GM18517 (cell line): ENCODE measurements around the gene FAM177A1.
"Not testable (repeated sequence)": the region's sequence is repeated elsewhere in the genome, so short reads cannot be mapped to it uniquely, and the experiment has no call there.

Source experiments
- ATAC-seq: cut with Tn5 transposase; IDR thresholded peaks from one replicate; pipeline ENCODE4 v1.9.1; 2021; ENCODE audit warnings: mild to moderate bottlenecking, moderate library complexity; ENCODE audit not compliant: unreplicated experiment

FAM177A1 gene, protein sequence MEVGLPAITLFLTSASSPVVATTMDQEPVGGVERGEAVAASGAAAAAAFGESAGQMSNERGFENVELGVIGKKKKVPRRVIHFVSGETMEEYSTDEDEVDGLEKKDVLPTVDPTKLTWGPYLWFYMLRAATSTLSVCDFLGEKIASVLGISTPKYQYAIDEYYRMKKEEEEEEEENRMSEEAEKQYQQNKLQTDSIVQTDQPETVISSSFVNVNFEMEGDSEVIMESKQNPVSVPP

DNA sequence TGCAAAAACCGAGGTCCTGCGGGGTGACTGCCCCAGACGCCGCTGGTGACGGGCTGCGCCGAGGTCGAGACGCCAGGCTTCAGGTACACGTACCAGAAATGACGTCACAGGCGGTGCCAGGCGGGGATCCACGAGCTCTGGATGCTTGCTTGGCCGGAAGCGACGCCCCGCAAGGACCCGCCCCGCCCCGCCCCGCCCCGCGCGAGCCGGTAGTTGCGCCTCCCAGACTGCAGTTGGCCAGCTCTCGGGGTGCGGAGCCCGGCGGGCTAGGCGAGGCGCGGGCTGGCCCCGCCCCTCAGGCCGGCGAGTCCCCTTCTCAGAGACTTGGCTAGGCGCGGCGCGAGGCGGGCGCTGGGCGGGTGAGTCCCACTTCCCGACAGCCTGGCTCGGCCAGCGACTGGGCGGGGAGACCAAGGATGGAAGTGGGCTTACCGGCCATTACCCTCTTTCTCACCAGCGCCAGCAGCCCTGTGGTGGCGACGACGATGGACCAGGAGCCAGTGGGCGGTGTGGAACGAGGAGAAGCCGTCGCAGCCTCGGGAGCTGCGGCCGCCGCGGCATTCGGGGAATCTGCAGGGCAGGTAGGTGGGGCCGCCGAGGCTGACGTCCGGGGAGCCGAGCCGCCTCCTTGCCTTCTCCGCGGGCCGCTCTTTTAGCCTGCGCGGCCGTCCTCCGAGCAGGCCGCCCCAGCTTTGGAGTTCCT is at the start of gene FAM177A1:
FAM177A1 (plus strand) TSS at position 225 of the 703 bp plus-strand sequence; CDS start at position 417, 192 bp downstream.
- ATAC-seq, result peak; percentile 94

DNA sequence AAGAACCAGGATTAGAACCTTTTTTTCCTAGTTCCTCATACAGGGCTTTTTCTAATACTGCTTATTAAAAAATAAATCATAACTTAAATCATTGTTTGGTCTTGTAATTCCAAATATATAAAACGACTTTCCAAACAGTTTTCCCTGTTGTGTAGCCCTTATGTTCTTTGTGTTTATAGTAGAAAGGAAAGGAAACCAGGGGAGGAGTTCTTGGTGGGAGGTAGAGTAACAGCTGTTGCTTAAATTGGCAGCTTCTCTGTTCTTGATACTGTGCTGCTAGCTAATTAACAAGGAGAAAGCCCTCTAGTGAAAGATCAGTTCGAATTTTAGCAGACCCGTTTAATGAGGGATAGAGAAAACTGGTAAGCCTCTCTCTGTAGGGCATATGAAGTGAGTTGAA is 48.3 kb upstream of the FAM177A1 start:
- ATAC-seq, result no peak

DNA sequence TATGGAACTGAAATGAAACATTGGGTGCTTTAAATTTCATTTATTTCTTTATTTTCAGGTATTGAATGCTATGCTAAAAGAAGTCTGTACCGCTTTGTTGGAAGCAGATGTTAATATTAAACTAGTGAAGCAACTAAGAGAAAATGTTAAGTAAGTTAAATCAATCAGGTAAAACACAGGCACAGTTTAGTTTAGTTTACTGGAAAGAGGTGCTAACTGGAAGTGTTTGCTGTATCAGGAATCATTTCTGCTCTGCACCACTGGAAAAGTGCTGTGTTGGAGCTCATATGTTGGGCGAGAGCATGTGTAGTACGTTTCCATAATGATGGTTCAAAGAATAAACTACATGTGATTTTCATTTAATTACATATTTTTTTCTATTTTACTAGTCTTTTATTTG is 46.6 kb upstream of the FAM177A1 start:
- no peak for ATAC-seq

DNA sequence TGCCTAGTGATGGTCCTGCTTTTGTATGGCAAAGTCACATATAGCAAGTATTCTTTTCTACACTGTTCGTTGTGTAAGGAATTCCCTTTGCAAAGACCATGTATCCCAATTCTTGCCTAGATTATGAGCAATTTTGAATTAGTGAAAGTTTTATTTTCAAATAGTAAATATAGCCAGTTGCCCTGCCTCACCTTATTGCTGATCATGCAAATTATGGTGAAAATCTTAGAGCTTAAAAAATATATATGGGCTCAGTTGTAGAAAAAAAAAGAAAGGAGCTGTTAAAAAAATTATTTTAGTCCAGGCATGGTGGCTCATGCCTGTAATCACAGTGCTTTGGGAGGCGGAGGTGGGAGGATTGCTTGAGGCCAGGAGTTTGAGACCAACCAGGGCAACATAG is 44.5 kb upstream of the FAM177A1 start:
- ATAC-seq, result no peak

DNA sequence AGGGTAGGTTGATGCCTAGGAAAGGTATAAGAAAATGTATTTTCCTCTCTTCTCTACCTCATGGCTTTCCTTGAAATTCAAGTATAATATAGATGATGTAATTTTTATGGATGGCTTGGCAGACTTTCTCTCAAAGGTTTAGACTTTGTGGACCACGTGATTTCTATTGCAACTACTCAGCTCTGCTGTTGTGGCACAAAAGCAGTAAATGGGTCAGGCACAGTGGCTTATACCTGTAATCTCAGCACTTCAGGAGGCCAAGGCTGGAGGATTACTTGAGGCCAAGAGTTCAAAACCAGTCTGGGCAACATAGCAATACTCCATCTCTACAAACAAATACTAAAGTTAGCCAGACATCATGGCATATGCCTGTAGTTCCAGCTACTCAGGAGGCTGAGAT is 41.2 kb upstream of the FAM177A1 start:
- no peak for ATAC-seq

DNA sequence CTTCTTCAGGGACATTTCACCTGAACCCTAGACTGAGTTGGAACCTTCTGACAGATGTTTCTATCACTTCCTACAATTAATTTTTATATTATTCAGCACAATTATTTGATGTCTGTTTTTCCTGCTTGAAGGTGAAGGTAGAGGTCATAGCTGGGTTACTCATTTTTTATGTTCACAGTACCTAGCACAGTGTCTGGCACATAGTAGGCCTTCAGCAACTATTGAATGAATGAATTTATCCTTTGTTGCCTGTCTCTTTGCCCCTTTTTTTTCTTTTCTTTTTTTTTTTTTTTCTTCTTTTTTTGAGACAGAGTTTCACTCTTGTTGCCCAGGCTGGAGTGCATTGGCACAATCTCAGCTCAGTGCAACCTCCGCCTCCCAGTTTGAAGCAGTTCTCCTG is 29.5 kb upstream of the FAM177A1 start:
- ATAC-seq, result no peak

DNA sequence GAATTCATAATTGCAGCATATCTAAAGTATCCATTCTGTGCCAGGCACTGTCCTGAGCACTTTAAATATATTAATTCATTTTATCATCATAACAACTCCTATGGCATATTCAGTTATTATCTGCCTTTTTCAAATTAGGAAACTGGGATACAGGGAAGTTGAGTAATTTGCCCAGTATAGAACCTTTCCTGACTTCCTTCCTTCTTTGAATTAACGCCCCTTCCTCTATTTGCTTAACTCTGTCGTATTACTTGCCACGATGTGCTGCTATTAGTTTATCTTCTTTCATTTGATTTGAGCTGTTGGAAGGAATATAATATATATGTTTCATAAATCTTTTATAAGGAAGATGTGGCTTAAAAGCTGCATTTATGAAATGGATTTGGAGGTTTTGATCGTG is 25.4 kb upstream of the FAM177A1 start:
- no peak for ATAC-seq

DNA sequence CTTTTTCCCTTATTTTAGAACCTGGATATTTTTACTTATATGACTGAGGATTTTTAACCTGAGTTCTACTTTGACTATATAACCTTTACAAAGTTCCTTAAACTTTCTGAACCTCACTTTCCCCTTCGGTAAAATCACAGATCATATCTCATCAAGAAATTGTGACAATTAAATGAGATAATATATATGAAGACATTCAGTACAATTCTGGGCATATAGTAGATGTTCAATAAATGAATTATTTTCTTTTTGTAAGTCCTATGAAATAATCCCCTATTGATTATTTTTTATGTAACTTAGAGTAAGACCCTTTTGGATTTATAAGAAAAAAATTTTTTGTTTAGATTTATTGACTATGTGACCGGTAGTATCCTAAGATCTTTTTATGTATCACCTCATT is 17.6 kb upstream of the FAM177A1 start:
- ATAC-seq, result no peak

DNA sequence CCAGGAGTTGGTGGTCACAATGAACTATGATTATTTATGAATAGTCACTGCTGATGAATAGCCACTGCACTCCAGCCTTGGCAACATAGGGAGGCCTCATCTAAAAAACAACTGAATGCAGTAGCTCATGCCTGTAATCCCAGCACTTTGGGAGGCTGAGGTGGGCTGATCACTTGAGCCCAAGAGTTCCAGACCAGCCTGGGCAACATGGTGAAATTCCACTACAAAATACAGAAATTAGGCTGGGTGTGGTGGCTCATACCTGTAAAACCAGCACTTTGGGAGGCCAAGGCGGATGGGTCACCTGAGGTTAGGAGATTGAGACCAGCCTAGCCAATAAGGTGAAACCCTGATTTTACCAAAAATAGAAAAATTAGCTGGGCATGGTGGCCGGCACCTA is 13.5 kb upstream of the FAM177A1 start:
- no peak for ATAC-seq

DNA sequence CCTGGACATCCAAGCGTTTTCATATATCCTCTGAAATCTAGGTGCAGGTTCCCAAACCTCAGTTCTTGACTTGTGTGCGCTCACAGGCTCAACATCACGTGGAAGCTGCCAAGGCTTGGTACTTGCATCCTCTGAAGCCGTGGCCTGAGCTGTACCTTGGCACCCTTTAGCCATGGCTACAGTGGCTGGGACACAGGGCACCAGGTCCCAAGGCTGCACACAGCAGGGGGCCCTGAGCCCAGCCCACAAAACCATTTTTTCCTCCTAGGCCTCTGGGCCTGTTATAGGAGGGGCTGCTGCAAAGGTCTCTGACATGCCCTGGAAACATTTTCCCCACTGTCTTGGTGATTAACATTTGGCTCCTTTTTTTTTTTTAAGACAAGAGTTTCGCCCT is 11.6 kb upstream of the FAM177A1 start:
- ATAC-seq, result no peak

DNA sequence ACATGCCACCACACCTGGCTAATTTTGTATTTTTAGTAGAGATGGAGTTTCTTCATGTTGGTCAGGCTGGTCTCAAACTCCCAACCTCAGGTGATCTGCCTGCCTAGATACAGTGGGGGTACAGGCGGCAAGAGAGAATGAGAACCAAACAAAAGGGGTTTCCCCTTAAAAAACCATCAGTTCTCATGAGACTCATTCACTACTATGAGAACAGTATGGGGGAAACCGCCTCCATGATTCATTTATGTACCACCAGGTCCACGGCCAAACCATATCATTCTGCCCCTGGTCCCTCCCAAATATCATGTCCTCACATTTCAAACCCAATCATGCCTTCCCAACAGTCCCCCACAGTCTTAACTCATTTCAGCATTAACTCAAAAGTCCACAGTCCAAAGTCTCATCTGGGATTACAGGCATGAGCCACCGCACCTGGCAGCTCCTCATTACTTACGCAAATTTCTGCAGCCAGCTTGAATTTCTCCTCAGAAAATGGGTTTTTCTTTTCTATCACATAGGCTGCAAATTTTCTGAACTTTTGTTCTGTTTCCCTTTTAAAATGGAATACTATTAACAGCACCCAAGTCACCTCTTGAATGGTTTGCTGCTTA is 11.0 kb upstream of the FAM177A1 start:
- not testable (repeated sequence) for ATAC-seq

DNA sequence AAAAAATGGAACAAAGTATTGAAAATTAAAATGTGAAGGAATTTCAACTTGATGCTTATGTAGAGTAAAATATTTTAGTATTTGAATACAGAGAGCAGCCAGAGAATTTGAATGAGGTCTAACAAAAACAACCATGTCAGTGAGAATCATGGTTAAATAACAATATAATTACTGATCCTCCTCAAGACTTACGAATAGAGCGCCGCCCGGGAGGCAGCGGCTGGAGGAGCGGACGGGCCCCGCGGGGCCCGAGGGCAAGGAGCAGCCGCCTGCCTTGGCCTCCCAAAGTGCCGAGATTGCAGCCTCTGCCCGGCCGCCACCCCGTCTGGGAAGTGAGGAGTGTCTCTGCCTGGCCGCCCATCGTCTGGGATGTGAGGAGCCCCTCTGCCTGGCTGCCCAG is 7.8 kb upstream of the FAM177A1 start:
- not testable (repeated sequence) for ATAC-seq

DNA sequence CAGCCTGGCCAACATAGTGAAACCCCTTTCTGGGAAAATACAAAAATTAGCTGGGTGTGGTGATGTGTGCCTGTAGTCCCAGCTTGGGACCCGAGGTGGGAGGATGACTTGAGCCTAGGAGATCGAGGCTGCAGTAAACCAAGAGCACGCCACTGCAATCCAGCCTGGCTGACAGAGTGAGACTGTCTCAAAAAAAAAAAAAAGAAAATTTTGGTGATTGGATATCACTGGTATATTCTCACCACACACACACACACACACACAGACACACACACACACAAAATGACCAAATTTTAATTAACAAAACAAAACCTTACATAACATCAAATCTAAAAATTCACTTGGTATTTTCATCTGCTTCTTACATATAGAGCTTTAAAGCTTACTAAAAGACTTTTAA is 3.4 kb upstream of the FAM177A1 start:
- ATAC-seq, result no peak

DNA sequence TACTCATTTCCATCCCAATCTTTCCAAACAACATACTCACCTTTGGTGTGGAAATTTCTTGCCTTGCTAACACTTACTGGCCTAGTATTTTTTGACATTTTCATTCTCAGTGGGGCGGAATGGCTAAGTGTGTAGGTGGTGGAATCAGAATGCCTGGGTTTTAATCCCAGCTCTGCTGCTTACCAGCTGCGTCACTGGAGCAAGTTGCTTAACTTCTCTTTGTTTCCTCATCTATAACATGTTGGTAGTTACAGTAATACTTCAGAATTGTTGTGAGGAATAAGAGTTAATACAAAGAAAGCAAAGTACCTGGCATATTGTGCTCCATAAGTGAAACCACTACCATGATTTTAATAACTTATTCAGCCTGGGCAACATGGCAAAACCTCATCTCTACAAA is 3.0 kb upstream of the FAM177A1 start:
- no peak for ATAC-seq

DNA sequence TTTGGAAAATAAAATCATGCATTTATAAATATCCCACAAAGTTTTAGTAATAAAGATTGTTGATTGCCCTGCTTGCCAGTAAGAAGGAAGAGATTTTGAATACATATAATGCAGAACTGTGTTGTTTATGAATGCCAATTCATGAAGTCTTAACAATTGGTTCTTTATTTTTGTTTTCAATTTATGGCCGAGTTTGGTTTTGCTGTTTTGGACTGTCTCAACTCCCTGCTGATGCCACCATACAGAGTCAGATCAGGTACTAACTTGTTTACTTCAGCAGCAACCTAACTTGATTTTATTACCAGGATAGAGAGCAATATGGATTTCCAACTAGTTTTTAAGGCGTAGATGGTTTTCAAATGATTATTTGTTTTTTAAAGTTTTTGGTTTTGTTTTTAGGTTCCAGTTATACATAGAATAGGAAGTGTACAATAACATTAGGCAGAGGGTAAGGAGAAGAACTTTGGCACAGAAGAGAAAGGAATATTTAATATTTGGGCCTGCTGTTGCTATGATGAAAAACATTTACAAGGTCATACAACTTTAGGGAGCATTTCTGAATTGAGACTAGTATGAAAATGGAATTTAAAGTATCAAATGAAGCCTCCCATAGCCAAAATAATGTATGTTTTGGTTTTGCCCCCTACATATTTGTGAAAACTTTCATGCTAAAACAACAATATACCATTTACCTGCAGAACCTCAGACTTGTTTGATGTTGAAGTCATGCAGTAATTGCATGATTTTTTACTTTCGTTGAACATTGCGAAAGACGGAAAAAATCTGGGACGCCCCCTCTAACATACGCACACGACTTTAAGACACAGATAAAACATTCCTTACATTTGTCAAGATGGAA is 904 bp upstream of the FAM177A1 start:
- ATAC-seq, result no peak

DNA sequence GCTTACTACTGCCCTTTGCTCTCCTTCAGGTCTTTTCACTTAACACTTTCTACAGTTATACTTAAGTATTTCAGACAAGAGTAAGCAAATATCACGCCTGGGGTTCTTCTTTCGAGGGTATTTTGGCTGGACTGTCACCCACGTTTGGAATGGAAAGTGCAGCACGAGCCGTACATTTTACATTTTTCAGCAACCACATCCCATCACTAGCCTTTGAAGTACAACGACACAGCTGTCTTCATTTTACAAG is 349 bp upstream of the FAM177A1 start:
- ATAC-seq, result no peak

DNA sequence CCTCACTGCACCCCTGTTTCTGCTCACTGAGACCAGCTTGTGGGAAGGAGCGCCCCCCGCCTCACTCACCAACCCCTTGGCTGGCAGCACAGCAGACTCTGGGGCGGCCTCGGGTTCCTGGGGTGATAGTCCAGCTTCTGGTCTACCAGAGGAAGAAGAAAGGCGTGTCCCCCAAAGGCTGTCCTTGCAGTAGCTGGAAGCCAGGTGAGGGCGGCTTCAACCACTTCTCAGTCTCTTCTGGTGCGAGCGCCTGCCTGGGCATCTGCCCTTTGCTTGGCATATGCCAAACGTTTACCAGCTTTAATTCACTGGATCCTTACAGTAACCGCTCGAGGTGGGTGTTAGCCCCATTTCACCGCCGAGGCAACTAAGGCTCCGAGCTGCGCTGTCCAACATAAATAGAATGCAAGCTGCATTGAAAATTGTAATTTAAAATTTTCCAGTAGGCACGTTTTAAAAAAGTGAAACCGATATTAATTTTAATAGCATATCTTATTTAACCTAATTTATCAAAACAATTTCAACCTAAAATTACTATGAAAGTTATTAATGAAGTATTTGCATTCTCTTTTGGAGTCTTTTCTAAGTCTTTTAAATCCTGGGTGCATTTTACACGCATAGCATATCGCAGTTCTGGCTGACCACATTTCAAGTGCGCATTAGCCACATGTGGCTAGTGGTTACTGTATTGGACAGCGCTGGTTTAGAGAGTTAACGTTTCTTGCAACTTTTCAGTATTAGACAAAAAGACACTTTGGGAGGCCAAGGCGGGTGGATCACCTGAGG is 872 bp downstream of the FAM177A1 start:
- peak; percentile 27 for ATAC-seq

DNA sequence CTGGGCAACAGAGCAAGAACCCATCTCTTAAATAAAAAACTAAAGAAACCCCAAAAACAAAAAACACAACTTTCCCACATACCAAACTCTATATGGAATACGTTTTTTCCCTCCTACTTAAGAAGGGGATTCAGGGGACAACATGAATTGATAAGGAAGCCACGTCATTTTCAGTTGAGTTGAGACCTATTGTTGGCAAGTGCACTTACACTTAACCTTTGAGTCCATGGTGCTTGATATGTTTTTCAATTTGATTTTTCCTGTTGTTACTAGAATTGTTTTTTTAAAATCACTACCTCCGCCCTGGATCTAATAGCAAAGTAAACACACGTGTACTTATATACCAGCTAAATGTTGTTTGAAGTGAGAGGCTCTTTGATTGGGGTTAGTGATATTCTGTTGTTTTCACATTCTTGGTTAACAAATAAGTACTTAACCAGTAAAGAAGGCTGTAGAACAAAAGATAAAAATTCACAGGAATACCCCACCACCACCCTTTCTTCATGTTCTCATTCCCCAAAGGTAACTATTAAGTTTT is 2.0 kb downstream of the FAM177A1 start:
- ATAC-seq, result no peak

DNA sequence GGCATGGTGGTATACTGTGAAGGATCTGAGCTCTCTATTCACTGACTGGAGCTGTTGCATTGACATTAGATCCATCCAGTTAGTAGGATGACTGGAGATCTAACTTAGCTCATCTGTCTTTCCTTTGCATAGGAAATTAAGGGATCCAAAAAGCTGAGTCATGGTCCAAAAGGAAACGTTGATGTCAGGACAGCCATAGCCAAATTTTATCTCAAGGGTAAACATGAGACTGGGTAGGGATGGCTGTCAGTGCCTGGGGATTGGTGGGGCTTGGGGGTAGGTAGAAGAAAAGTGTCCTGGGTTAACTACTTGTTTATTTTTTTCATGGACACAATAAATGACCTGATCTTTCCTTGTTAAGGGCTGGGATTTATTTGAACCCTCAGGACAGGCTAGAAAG is 4.6 kb downstream of the FAM177A1 start:
- no peak for ATAC-seq

DNA sequence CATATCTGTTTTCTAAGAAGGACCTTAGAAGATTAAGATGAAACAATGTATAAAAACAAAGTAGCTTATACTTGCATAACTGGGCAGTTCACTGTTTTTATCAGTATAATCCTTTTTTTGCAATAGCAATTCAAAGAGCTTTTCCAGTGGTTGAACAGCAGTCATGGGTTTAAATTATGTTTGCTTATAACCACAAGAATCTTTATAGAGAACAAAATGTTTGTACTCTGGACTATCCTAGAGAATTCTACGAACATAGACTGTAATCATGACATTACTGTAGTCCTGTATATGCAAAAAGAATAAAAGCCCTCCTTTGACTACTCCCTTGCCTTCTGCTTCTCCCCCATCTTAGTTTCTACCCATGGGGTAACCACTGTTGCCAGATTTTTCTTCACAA is 5.7 kb downstream of the FAM177A1 start:
- no peak for ATAC-seq

DNA sequence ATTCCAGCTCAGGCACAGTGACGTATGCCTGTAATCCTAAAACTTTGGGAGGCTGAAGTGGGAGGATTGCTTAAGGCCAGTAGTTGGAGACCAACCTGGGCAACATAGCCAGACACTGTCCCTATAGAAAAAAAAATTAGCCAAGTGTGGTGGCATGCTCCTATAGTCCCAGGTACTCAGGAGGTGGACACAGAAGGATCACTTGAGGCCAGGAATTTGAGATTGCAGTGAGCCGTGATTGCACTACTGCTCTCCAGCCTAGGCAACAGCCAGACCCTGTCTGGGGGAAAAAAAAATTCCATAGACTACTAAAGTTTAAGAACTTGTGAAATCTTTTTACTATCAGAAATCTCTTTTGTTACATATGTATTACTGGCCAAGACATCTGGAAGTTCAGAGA is 6.6 kb downstream of the FAM177A1 start:
- ATAC-seq, result no peak
